ENCODE results near the gene RPTOR.

- TF ChIP-seq TSHZ2 (CRISPR knock-in tag; IDR thresholded peaks at IDR 0.05) = no peak
- TF ChIP-seq ZC3H10 (CRISPR knock-in tag; IDR thresholded peaks at IDR 0.05) = no peak
- no peak for TF ChIP-seq ARNTL (CRISPR knock-in tag; IDR thresholded peaks at IDR 0.05; ENCODE audit: borderline replicate concordance, low read depth)
- no peak for TF ChIP-seq ZFP3 (CRISPR knock-in tag; IDR thresholded peaks at IDR 0.05)
- no peak for TF ChIP-seq PPARA (CRISPR knock-in tag; IDR thresholded peaks at IDR 0.05; ENCODE audit: borderline replicate concordance)
- no peak for TF ChIP-seq ZNF8 (CRISPR knock-in tag; IDR thresholded peaks at IDR 0.05)
- TF ChIP-seq ZFP30 (CRISPR knock-in tag; IDR thresholded peaks at IDR 0.05) = no peak
- no peak for TF ChIP-seq ZNF565 (CRISPR knock-in tag; conservative IDR thresholded peaks at IDR 0.05; ENCODE audit: low read depth)
- no peak for TF ChIP-seq RARB (CRISPR knock-in tag; IDR thresholded peaks at IDR 0.05)
- TF ChIP-seq OSR1 (CRISPR knock-in tag; IDR thresholded peaks at IDR 0.05) = no peak
- TF ChIP-seq TOX (CRISPR knock-in tag; IDR thresholded peaks at IDR 0.05; ENCODE audit: borderline replicate concordance) = no peak
Measured at GRCh38 chr17:80683625-80684104, 139.0 kb downstream of the RPTOR start.

Data from SK-N-SH treated with all-trans-retinoic acid at 6 μM for 48 hours (cell line).